Naive thymus-derived CD4-positive, alpha-beta T cell (primary cell): ENCODE data around the gene ZBTB47. TPM values are rescaled to one million over a fixed set of nuclear protein-coding genes. Genes with fewer than 3 reads are reported as not detected.

Source experiments
- ATAC-seq: fragments of 150-1000 bp; cut with Tn5 transposase; 2 replicates; pipeline ENCODE4 v1.10.0; 2021; ENCODE audit warnings: mild to moderate bottlenecking, moderate library complexity
- CTCF ChIA-PET: fragments of 350-600 bp; sonication (Branson Sonifier 250); formaldehyde crosslinking; loops from one replicate; lab custom pipeline; 2021; ENCODE audit warnings: antibody characterized with exemption; lab: Charles Lee
- POLR2A ChIA-PET: fragments of 350-600 bp; sonication (Branson Sonifier 250); formaldehyde crosslinking; loops from one replicate; lab custom pipeline; 2021; ENCODE audit warnings: antibody characterized with exemption, inconsistent platforms; lab: Charles Lee
- DNase-seq, 9 donors: peaks; one replicate each; pipeline versions ENCODE4 v3.0.0 to v3.0.0-alpha.2; 2020 to 2022; ENCODE audit warnings: mixed read lengths in 1 of 9
- H3K27ac ChIP-seq: one replicate; pipeline ENCODE4 v1.7.0; 2013; ENCODE audit warnings: mild to moderate bottlenecking, low read depth, low read length, moderate library complexity
- H3K27me3 ChIP-seq, 2 donors: one replicate each; pipeline ENCODE4 v1.7.0; 2013; ENCODE audit warnings: low read length in 2 of 2, mild to moderate bottlenecking in 2 of 2, moderate library complexity in 2 of 2; ENCODE audit not compliant: control insufficient read depth in 2 of 2, insufficient read depth in 2 of 2
- H3K36me3 ChIP-seq, 3 experiments: 1 replicate in 2 of 3; 2 replicates in 1 of 3; pipeline ENCODE4 v1.7.0; 2013; ENCODE audit warnings: low read length in 3 of 3, mild to moderate bottlenecking in 3 of 3, moderate library complexity in 1 of 3; ENCODE audit not compliant: insufficient read depth in 3 of 3, control insufficient read depth in 2 of 3
- H3K4me1 ChIP-seq, 2 donors: one replicate each; pipeline ENCODE4 v1.7.0; 2013; ENCODE audit warnings: low read length in 2 of 2, mild to moderate bottlenecking in 2 of 2, moderate library complexity in 1 of 2; ENCODE audit not compliant: control insufficient read depth in 2 of 2, insufficient read depth in 2 of 2
- H3K4me3 ChIP-seq: 2 replicates; pipeline ENCODE4 v1.7.0; 2013; ENCODE audit warnings: mild to moderate bottlenecking, low read length
- H3K9me3 ChIP-seq, 3 experiments: 1 replicate in 2 of 3; 2 replicates in 1 of 3; pipeline ENCODE4 v1.7.0; 2013; ENCODE audit warnings: low read length in 3 of 3; ENCODE audit not compliant: control insufficient read depth in 2 of 3
- H3K27ac Mint-ChIP-seq, 9 donors: one replicate each; pipeline ENCODE4 v1.8.0; 2020 to 2022; ENCODE audit warnings: mixed read lengths in 9 of 9, mild to moderate bottlenecking in 8 of 9, moderate library complexity in 5 of 9, inconsistent platforms in 2 of 9
- H3K27me3 Mint-ChIP-seq, 5 donors: one replicate each; pipeline ENCODE4 v1.8.0; 2021 to 2022; ENCODE audit warnings: mixed read lengths in 5 of 5, mild to moderate bottlenecking in 1 of 5
- H3K36me3 Mint-ChIP-seq, 5 donors: one replicate each; pipeline ENCODE4 v1.8.0; 2020 to 2022; ENCODE audit warnings: mixed read lengths in 5 of 5, mild to moderate bottlenecking in 3 of 5, inconsistent platforms in 1 of 5
- H3K4me1 Mint-ChIP-seq, 7 donors: one replicate each; pipeline ENCODE4 v1.8.0; 2020 to 2022; ENCODE audit warnings: mixed read lengths in 7 of 7, mild to moderate bottlenecking in 3 of 7, inconsistent platforms in 1 of 7
- H3K4me3 Mint-ChIP-seq, 10 donors: one replicate each; pipeline ENCODE4 v1.8.0; 2020 to 2022; ENCODE audit warnings: mild to moderate bottlenecking in 10 of 10, mixed read lengths in 10 of 10, moderate library complexity in 6 of 10, inconsistent platforms in 2 of 10
- H3K9me3 Mint-ChIP-seq, 11 donors: one replicate each; pipeline ENCODE4 v1.8.0; 2020 to 2022; ENCODE audit warnings: mixed read lengths in 11 of 11, mild to moderate bottlenecking in 4 of 11, inconsistent platforms in 1 of 11, moderate library complexity in 1 of 11
- intact Hi-C, 2 donors: fragments of 100-400 bp; cut with micrococcal nuclease; formaldehyde crosslinking; loops; one replicate each; pipeline ENCODE4 v1.15.1; 2023
- polyA plus RNA-seq, 2 donors: library from polyadenylated mRNA; unstranded; fragments of 300-500 nt; fragmentation: Illumina TruSeq; gene quantifications; one replicate each; pipeline ENCODE4 v1.2.3, GENCODE V29; 2021
- total RNA-seq, 6 experiments: library from RNA in 5 of 6; stranded (reverse) in 5 of 6; gene quantifications; 1 replicate in 5 of 6; 2 replicates in 1 of 6; pipeline ENCODE4 v1.2.3 and lab custom pipeline; 2021 to 2026

The ZBTB47 gene
- total and polyA plus RNA-seq, 7 experiments from 2014 or later: 0.38 to 3.8 (median 1.6) TPM; not detected in 2

GRCh38 chr3:42711491-42712343 is 58.2 kb downstream of the ZBTB47 start:
- Histone ChIP-seq H3K4me1 (no peaks in the 10 kb centered on the region), H3K27me3 (no peaks in the 10 kb centered on the region), H3K27ac (no peak overlapping the region), H3K4me3 (no peak overlapping the region), H3K9me3 (no peaks in the 10 kb centered on the region), H3K36me3 (no peaks in the 10 kb centered on the region)
- no peak for ATAC-seq
- H3K36me3 Mint-ChIP-seq: peaks cover 0 to 3% (median 0%) of the 10 kb centered on the region in 5 donors
- intact Hi-C loops: no loop called here
- H3K27ac Mint-ChIP-seq: no peak overlapping the region
- no peak overlapping the region for H3K4me3 Mint-ChIP-seq
- no peaks in the 10 kb centered on the region for H3K4me1 Mint-ChIP-seq
- no peaks in the 10 kb centered on the region for H3K9me3 Mint-ChIP-seq
- ChIA-PET CTCF (no interaction called here), POLR2A (no interaction called here)
- peaks cover 0 to 6% (median 0%) of the 10 kb centered on the region in 5 donors for H3K27me3 Mint-ChIP-seq
- DNase-seq: no peak

- DNase-seq (no peak), ATAC-seq (no peak)
- H3K4me1 Mint-ChIP-seq: no peaks in the 10 kb centered on the region
These were observed 58.8 kb downstream of the ZBTB47 start for GRCh38 chr3:42712344-42712648.

GRCh38 chr3:42712688-42713372 is 59.3 kb downstream of the ZBTB47 start:
- intact Hi-C loops: no loop called here
- H3K36me3 Mint-ChIP-seq: peaks cover 0 to 3% (median 0%) of the 10 kb centered on the region in 5 donors

More at GRCh38 chr3:42712344-42712648, 58.8 kb downstream of the ZBTB47 start:
- H3K9me3 Mint-ChIP-seq: no peaks in the 10 kb centered on the region
- Histone ChIP-seq H3K27me3 (no peaks in the 10 kb centered on the region), H3K4me1 (no peaks in the 10 kb centered on the region), H3K36me3 (no peaks in the 10 kb centered on the region), H3K27ac (no peak overlapping the region), H3K9me3 (no peaks in the 10 kb centered on the region), H3K4me3 (no peak overlapping the region)
- no peak overlapping the region for H3K27ac Mint-ChIP-seq
- no peak overlapping the region for H3K4me3 Mint-ChIP-seq
- CTCF ChIA-PET: no interaction called here
- intact Hi-C loops: no loop called here
- POLR2A ChIA-PET: interaction anchor here (0.8 kb wide), 1 partner anchor 156 kb away, joined by 4 read pairs; no protein-coding TSS in a partner anchor
- H3K36me3 Mint-ChIP-seq: peaks cover 0 to 3% (median 0%) of the 10 kb centered on the region in 5 donors
- peaks cover 0 to 6% (median 0%) of the 10 kb centered on the region in 5 donors for H3K27me3 Mint-ChIP-seq

GRCh38 chr3:42713747-42714146 is 60.2 kb downstream of the ZBTB47 start:
- no peak overlapping the region for H3K4me3 Mint-ChIP-seq
- Histone ChIP-seq H3K27me3 (no peaks in the 10 kb centered on the region), H3K27ac (no peak overlapping the region), H3K36me3 (no peaks in the 10 kb centered on the region), H3K9me3 (no peaks in the 10 kb centered on the region), H3K4me1 (no peaks in the 10 kb centered on the region), H3K4me3 (no peak overlapping the region)
- H3K4me1 Mint-ChIP-seq: no peaks in the 10 kb centered on the region
- ATAC-seq (no peak), DNase-seq (no peak)
- H3K27ac Mint-ChIP-seq: no peak overlapping the region
- CTCF ChIA-PET: no interaction called here
- intact Hi-C loops: no loop called here
- peaks cover 0 to 6% (median 0%) of the 10 kb centered on the region in 5 donors for H3K27me3 Mint-ChIP-seq
- H3K9me3 Mint-ChIP-seq: no peaks in the 10 kb centered on the region
- H3K36me3 Mint-ChIP-seq: peaks cover 0 to 3% (median 0%) of the 10 kb centered on the region in 5 donors
- POLR2A ChIA-PET: no interaction called here

More at GRCh38 chr3:42712688-42713372, 59.3 kb downstream of the ZBTB47 start:
- ChIA-PET CTCF (no interaction called here), POLR2A (interaction anchor here (0.8 kb wide), 1 partner anchor 156 kb away, joined by 4 read pairs; no protein-coding TSS in a partner anchor)
- no peak for ATAC-seq
- Histone ChIP-seq H3K36me3 (no peaks in the 10 kb centered on the region), H3K27me3 (no peaks in the 10 kb centered on the region), H3K9me3 (no peaks in the 10 kb centered on the region), H3K4me1 (no peaks in the 10 kb centered on the region), H3K27ac (no peak overlapping the region), H3K4me3 (no peak overlapping the region)
- Mint-ChIP-seq H3K27ac (no peak overlapping the region), H3K27me3 (peaks cover 0 to 6% (median 0%) of the 10 kb centered on the region in 5 donors), H3K4me1 (no peaks in the 10 kb centered on the region), H3K9me3 (no peaks in the 10 kb centered on the region), H3K4me3 (no peak overlapping the region)
- DNase-seq: peak in 1 of 9 donors; percentile 1

GRCh38 chr3:42714171-42714852 is 60.8 kb downstream of the ZBTB47 start:
- H3K27me3 ChIP-seq: no peaks in the 10 kb centered on the region
- no peak overlapping the region for H3K4me3 ChIP-seq
- peaks cover 0 to 3% (median 0%) of the 10 kb centered on the region in 5 donors for H3K36me3 Mint-ChIP-seq
- no peaks in the 10 kb centered on the region for H3K36me3 ChIP-seq
- no peaks in the 10 kb centered on the region for H3K9me3 Mint-ChIP-seq
- no peaks in the 10 kb centered on the region for H3K4me1 Mint-ChIP-seq
- no peak for ATAC-seq
- peaks cover 0 to 11% (median 0%) of the 10 kb centered on the region in 5 donors for H3K27me3 Mint-ChIP-seq
- DNase-seq: no peak
- intact Hi-C loops: no loop called here
- CTCF ChIA-PET: no interaction called here
- no peaks in the 10 kb centered on the region for H3K9me3 ChIP-seq
- H3K27ac Mint-ChIP-seq: no peak overlapping the region
- no peaks in the 10 kb centered on the region for H3K4me1 ChIP-seq
- POLR2A ChIA-PET: no interaction called here
- no peak overlapping the region for H3K4me3 Mint-ChIP-seq
- no peak overlapping the region for H3K27ac ChIP-seq
